Lung (tissue), 12 donors: Measurements from ENCODE around the gene ATCAY. TPM values are rescaled to one million over a fixed set of nuclear protein-coding genes. Genes with fewer than 3 reads are reported as not detected.

Experiments used
- ATAC-seq: fragments of 200-7000 bp; cut with Tn5 transposase; one replicate; pipeline ENCODE4 v1.9.1; 2020; ENCODE audit warnings: moderate number of reproducible peaks; ENCODE audit not compliant: insufficient read depth, low FRiP score
- DNase-seq, 3 donors: peaks; one replicate each; pipeline ENCODE4 v3.0.0-alpha.2; 2013 to 2017
- H3K27ac ChIP-seq, 2 donors: one replicate each; pipeline ENCODE4 v1.5.1; 2013; ENCODE audit warnings: mild to moderate bottlenecking in 2 of 2, moderate library complexity in 2 of 2, control low read depth in 1 of 2, inconsistent platforms in 1 of 2, low read depth in 1 of 2, low read length in 1 of 2
- H3K27me3 ChIP-seq, 3 donors: one replicate each; pipeline ENCODE4 v1.5.1; 2013; ENCODE audit warnings: low read length in 2 of 3; ENCODE audit not compliant: control insufficient read depth in 3 of 3, insufficient read depth in 3 of 3
- H3K36me3 ChIP-seq, 4 donors: one replicate each; pipeline ENCODE4 v1.5.1; 2013; ENCODE audit warnings: low read length in 4 of 4, mild to moderate bottlenecking in 1 of 4, moderate library complexity in 1 of 4; ENCODE audit not compliant: control insufficient read depth in 4 of 4, insufficient read depth in 4 of 4
- H3K4me1 ChIP-seq, 5 donors: one replicate each; pipeline ENCODE4 v1.5.1; 2013; ENCODE audit warnings: low read length in 5 of 5, mild to moderate bottlenecking in 2 of 5, moderate library complexity in 1 of 5; ENCODE audit not compliant: control insufficient read depth in 5 of 5, insufficient read depth in 5 of 5
- H3K4me3 ChIP-seq: one replicate; pipeline ENCODE4 v1.5.1; 2013; ENCODE audit warnings: mild to moderate bottlenecking, control low read depth, moderate library complexity
- H3K9ac ChIP-seq, 2 donors: one replicate each; pipeline ENCODE4 v1.5.1; 2013; ENCODE audit warnings: low read length in 2 of 2, control low read depth in 1 of 2; ENCODE audit not compliant: insufficient read depth in 1 of 2
- H3K9me3 ChIP-seq, 4 donors: one replicate each; pipeline ENCODE4 v1.5.1; 2013; ENCODE audit warnings: low read length in 3 of 4, mild to moderate bottlenecking in 1 of 4, moderate library complexity in 1 of 4; ENCODE audit not compliant: control insufficient read depth in 4 of 4, insufficient read depth in 3 of 4
- CTCF ChIP-seq: IDR thresholded peaks from 2 replicates; pipeline ENCODE4 v1.5.1; 2012; ENCODE audit warnings: mild to moderate bottlenecking; ENCODE audit errors: control extremely low read depth, extremely low read depth
- WGBS, 2 donors: extraction: QIAGEN DNeasy Blood & Tissue Kit; methylation state at CpG; one replicate each; pipeline ENCODE4 v1.1.7; 2013; 5-methylcytosine and 5-hydroxymethylcytosine counted together
- polyA plus RNA-seq, 2 donors: library from polyadenylated mRNA; stranded (reverse); fragments of 200-250 nt; gene quantifications; one replicate each; pipeline ENCODE4 v1.2.1, GENCODE V29; 2013
- total RNA-seq, 2 donors: library from RNA; depleted of rRNA in 1 of 2; stranded (reverse); fragments of >200 nt in 1 of 2; gene quantifications; one replicate each; pipeline ENCODE4 v1.2.1, GENCODE V29; 2014 to 2021
- donor health status: control.
- donor health status: control.
- donor health status: Bipolar disorder and iron deficiency.
- donor health status: healthy.
- donor health status: DM: yes; HTN: yes; CAD: no.

Gene ATCAY
- total and polyA plus RNA-seq, 4 donors = under 0.01 to 0.09 TPM; not detected in 2

DNA sequence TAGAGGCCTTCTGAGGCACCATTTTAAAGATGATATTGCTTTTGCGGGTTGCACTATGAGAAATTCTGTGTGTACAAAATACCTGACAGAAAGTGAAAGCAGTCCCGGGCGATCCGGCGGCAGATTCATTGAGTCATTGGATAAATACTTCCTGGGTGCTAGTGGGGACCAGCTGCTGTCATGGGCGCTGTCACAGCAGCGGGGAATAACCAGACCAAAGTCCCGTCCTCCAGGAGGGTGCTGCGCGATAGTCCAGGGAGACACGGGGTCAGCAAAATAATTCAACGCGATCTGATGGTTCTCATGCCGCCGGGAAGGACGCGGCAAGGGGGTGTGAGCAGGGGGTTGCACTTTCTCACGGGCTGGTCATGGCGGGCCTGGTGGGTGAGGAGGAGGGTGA, 25.2 kb upstream of the ATCAY start:
- no peak for ATAC-seq
- TF ChIP-seq CTCF = no peak

GRCh38 chr19:3857449-3858003, 23.0 kb upstream of the ATCAY start:
- no peak overlapping the region for H3K9ac ChIP-seq
- H3K27ac ChIP-seq = no peak overlapping the region
- ATAC-seq = no peak
- H3K9me3 ChIP-seq = peaks cover 0 to 8% (median 0%) of the 10 kb centered on the region in 4 donors
- TF ChIP-seq CTCF = no peak
- no peaks in the 10 kb centered on the region for H3K4me1 ChIP-seq
- 78 to 84% methylated on average over 12 of the region's 12 CpGs for WGBS, 2 donors
- no peaks in the 10 kb centered on the region for H3K27me3 ChIP-seq
- no peak overlapping the region for H3K4me3 ChIP-seq
- DNase-seq = no peak
- H3K36me3 ChIP-seq = no peaks in the 10 kb centered on the region

More for the DNA sequence above, 25.2 kb upstream of the ATCAY start:
- Histone ChIP-seq H3K36me3 (no peaks in the 10 kb centered on the region), H3K4me1 (no peaks in the 10 kb centered on the region), H3K27me3 (no peaks in the 10 kb centered on the region), H3K27ac (no peak overlapping the region), H3K9ac (no peak overlapping the region), H3K9me3 (peaks cover 0 to 25% (median 3%) of the 10 kb centered on the region in 4 donors), H3K4me3 (no peak overlapping the region)
- no peak for DNase-seq
- 89 to 90% methylated on average over 19 of the region's 19 CpGs for WGBS, 2 donors

DNA sequence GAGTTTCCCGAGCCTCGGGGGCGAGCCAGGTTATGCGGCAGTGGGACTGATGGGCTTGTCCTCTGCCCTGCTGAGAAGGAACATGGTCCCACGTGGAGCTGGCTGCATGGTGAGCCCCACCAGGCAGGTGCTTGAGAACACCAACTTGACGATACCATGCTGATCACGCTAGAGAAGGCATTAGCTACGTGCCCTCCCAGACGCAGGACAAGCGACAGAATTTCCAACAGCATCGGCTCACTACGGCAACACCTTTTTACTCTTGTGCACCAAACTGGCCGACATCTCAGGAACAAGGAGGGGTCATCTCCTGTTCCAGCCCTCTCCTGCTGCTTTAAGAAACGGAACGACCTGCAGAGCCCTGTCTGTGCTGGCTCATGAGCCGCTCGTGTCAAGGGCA, 20.0 kb upstream of the ATCAY start:
- no peak for TF ChIP-seq CTCF
- peaks cover 0 to 1% (median 0%) of the 10 kb centered on the region in 4 donors for H3K9me3 ChIP-seq
- H3K4me1 ChIP-seq = no peaks in the 10 kb centered on the region
- H3K27ac ChIP-seq = no peak overlapping the region
- H3K27me3 ChIP-seq = peaks cover 0 to 2% (median 0%) of the 10 kb centered on the region in 3 donors
- H3K4me3 ChIP-seq = no peak overlapping the region
- ATAC-seq = no peak
- H3K36me3 ChIP-seq = no peaks in the 10 kb centered on the region
- DNase-seq = no peak
- WGBS, 2 donors = 88 to 90% methylated on average over 17 of the region's 17 CpGs
- H3K9ac ChIP-seq = no peak overlapping the region
